ENCODE data around the gene DGKI.

DGKI gene

GRCh38 chr7:137593115-137593711 lies 253.6 kb downstream of the DGKI start:
- no peak for DNase-seq (ENCODE audit: low spot score)

DNA sequence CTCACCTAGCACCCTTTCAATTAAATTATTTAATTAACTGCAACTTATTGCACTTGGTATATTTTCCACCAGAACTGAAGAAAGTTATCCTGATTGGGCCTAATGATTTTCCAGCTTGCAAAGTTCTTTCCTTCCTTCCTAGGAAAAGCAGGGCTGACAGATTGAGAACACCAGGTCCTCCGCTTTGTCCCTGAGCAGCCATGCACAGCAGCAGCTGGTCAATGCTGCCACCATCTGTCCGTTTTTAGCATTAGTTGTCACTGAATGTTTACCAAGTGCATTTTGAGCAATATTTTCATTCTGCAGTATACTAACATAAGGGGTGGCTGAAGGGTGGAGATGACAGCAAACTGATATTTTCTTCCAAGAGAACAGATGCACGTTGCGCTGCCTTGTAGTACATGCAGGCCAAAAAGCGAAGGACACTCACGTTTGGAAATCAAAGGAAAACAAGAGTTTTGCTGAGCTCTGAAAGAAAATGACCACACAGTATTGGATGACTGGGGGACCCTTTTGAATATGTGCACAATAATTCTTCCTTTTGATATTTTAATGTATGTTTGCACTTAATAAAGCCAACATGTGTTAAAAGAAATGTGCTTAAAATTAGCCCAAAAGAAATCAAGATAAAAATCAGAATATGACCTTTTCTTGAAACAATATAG lies 254.4 kb downstream of the DGKI start:
- DNase-seq (ENCODE audit: low spot score), result peak; percentile 80

DNA sequence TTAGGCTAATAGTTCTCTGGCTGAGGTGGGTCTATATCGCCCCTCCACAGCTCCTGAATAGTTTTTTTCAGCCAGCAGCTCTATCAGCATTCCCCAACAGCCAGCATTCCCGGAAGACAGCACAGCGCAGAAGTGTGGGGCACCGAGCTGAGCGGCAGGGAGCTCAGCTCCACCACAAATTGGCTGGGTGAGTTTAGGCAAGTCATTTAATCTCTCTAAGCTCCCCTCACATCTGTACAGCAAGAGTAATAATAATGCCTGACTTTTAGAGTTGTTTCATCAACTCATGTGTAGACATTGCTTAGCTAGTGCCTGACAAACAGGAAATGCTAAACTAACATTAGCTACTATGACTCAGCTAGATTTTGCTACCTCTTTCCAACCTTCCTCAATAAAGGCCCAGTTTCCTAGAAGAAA lies 255.3 kb downstream of the DGKI start:
- DNase-seq (ENCODE audit: low spot score), result peak; percentile 63

DNA sequence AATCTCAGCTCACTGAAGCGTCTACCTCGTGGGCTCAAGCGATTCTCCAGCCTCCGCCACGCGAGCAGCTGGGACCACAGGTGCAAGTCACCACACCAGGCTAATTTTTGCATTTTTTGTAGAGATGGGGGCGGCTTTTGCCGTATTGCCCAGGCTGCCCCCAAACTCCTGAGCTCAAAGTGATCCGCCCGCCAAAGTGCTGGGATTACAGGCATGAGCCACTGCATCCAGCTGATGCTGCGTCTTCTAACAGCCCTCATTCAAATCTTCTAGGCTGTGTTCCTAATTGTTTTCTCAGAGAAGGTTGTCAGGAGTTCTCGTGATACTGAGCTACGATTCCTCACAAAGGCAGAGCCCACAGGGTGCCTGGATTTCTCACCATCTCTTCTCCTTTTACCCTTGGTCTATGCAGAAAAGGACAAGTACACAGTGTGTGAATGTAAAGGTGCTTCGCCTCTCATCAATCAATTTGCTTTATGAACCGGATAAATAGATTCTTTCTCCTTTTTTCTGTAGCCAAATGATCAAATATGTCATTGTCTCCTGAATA lies 255.9 kb downstream of the DGKI start:
- DNase-seq (ENCODE audit: low spot score), result no peak

GRCh38 chr7:137590071-137590755 lies 256.6 kb downstream of the DGKI start:
- DNase-seq (ENCODE audit: low spot score), result no peak

DNA sequence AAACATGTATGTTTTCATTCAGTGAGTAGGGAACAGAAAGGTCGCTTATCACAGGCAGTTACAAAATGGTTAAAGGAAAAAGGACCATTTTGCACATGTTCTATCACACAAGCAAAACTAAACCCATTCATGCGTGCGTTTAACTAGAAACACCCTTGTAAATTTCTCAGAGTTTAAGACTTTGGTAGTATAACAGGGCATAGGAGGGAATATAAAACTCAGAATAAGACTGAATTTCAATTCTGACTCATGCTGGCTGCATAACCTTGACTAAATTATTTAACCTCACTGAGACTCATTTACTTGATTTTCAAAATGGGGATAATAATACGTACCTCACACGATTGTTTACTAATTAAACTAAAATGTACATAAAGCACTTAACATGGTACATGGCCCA lies 259.4 kb downstream of the DGKI start:
- DNase-seq (ENCODE audit: low spot score), result no peak

GRCh38 chr7:137585591-137585990 lies 261.2 kb downstream of the DGKI start:
- DNase-seq (ENCODE audit: low spot score), result no peak

DNA sequence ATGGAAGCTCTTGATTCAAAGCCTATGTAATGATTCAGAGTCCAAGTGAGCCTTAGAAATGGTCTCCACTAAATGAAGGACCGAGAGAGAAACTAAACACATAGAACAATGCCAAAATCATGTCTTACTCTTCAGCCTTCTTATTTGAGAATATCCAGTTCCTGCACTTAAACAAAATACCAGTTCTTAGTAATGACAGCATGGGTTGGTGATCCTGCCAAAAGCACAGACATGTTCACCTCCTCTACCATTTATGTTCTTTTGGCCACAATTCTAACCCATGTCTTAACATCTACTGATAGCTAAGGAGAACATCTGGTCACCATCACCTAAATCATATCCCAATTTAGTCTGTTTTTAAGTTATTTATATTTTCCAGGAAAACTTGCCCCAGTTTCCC lies 263.6 kb downstream of the DGKI start:
- DNase-seq (ENCODE audit: low spot score), result no peak

- peak; percentile 94 for DNase-seq (ENCODE audit: low spot score)
These were observed 266.7 kb downstream of the DGKI start for GRCh38 chr7:137579913-137580640.

DNA sequence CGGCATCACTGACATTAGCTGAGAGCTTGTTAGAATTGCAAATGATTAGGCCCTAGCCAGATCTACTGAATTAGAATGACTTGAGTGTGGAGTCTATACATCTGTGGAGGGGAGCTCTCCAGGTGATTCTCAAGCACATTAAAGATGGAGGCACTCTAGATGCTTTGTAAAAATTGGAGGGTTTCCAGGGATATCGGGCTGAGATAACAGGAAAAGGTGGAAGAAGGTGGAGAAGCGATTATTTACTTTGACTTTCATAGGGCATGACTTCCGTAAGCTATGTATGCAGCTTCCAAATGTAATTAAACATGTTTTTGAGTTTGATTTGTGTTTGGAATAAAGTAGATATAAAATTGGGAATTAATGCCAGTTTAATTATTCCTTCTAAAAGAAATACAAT lies 268.2 kb downstream of the DGKI start:
- no peak for DNase-seq (ENCODE audit: low spot score)

- DNase-seq (ENCODE audit: low spot score), result no peak
These were observed 269.6 kb downstream of the DGKI start for GRCh38 chr7:137577184-137577583.

- peak; percentile 59 for DNase-seq (ENCODE audit: low spot score)
These were observed 270.3 kb downstream of the DGKI start for GRCh38 chr7:137576481-137576880.

DNA sequence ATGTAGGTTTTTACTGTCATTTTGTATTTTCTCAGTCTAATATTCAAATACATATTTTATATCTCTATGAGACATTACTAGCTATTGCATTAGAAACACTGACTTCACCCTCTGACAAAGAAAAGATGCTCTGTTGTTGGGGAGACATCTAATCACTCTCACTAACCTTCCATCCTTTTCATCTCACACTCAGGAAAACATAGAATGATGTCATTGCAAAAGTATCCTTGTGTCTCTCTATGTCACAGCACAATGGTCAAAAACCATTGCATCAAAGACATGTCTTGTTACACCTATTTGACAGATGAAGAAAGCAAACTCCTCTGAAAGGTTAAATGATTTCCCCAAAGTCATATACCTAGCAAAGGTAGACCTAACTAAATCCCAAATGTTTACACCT lies 272.0 kb downstream of the DGKI start:
- peak; percentile 44 for DNase-seq (ENCODE audit: low spot score)

- DNase-seq (ENCODE audit: low spot score), result no peak
These were observed 274.6 kb downstream of the DGKI start for GRCh38 chr7:137572056-137572784.

DNA sequence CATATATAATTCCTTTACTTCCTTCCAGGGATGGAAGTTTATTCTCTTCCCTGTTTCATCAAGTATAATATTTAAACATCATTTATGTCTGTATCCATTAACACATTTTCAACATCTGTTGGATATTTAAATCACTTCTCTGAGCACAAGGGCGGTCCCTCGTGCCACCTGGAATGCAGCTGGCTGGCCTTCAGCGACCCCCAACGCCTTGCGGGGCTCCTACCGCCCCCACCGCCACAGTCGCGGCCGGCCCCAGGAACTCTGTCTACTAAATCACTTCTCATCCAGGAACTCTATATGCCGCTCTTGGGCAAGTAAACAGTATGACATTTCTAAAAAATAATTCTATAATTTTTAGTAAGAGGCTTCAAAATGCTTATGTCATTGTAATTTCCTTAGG lies 282.1 kb downstream of the DGKI start:
- DNase-seq (ENCODE audit: low spot score), result no peak

GRCh38 chr7:137563981-137564380 lies 282.8 kb downstream of the DGKI start:
- no peak for DNase-seq (ENCODE audit: low spot score)

- peak; percentile 27 for DNase-seq (ENCODE audit: low spot score)
These were observed 299.3 kb downstream of the DGKI start for GRCh38 chr7:137547485-137547884.

DNA sequence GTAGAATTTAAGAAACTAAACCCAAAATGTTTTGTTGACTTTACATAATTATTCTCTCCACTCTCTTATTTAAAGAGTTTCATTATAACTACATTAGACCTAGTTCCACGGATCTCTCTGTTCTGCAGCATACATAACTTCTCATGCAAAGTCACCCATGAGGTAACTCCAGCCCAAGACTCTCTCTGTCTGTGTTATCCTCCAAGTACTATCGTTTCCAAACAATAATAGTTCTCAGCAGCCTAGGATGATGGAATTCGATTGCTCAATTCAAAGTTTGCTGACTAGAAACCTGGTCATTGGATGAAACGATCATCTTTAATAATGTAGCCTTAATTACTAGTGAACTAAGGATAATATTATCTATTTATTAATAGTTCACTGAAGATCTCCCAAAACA lies 300.1 kb downstream of the DGKI start:
- no peak for DNase-seq (ENCODE audit: low spot score)

DNA sequence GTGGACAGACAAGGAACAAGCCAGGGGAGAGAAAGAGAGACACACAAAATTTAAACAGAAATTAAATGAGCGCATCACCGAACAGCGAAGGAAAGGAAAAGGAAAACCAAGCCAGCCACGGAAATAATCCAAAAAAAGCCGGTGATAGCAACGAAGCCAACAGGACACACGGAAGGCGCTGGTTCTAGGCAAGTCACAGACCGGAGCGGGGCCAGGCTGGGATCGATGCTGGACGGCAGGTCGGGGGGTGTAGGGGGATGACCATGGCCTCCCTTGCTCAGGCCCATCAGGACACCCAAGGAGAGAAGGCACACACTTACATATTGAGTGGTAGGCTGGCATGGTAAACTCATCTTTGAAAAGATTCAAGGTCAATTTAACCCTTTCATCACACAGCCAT lies 300.8 kb downstream of the DGKI start:
- no peak for DNase-seq (ENCODE audit: low spot score)

- DNase-seq (ENCODE audit: low spot score), result no peak
These were observed 301.6 kb downstream of the DGKI start for GRCh38 chr7:137545059-137545716.

GRCh38 chr7:137544453-137545058 lies 302.2 kb downstream of the DGKI start:
- no peak for DNase-seq (ENCODE audit: low spot score)

Measured in kidney tubule cell (primary cell).